AG09319 (cell line): ENCODE measurements around the gene EFCAB12.

Source experiments
- DNase-seq: peaks from one replicate; pipeline ENCODE4 v3.0.0-alpha.2; 2010; ENCODE audit warnings: low read depth; ENCODE audit errors: extremely low read depth
- TF ChIP-seq, protein P1 (sequence below): IDR thresholded peaks from 2 replicates; pipeline ENCODE4 v1.5.1; 2011; ENCODE audit warnings: low read depth, mild to moderate bottlenecking, inconsistent platforms, low read length, moderate library complexity

The EFCAB12 gene

DNA sequence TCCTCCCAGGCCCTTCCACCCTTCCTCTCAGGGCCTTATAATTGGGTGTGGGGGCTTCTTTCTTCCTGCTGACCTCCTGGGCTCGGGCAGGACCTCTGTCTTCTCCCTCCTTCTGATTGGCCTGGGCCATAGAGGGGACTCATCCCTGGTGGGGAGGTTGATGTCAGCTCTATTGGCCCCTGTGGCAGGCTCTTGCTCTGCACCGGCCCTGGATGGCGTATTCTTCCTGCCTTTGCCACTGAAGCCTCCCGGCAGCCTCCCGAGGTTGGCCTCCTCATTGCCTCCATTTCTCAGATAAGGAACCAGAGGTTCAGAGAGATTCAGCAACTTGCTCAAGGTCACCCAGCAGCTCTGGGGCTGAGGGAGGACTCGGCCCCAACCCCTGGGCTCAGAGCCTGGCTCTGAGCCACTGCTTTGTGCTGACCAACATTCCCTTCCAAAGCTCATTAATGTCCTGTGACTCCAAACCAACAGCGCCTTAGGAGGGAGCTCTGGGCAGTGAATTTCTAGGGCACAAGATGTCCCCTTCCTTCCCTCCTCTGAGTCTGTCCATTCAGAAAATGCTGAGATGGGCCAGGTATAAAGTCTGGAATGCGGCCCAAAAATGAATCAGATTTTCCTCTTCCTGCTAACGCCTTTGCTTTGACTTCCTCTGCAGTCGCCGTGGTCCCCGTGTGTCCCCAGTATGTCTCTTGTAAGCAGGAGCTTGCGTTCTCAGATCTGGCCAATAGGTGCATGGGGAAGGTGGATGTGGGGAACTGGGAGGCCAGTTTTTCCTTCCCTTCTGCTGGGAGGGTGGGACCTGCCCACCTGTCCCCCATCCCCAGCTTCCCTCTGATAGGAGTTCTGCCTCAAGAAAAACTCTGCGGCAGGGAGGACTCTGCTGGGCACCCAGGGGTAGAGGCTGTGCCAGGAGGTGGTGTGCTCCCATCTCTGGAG lies 75.5 kb downstream of the EFCAB12 start:
- TF ChIP-seq, protein P1, sequence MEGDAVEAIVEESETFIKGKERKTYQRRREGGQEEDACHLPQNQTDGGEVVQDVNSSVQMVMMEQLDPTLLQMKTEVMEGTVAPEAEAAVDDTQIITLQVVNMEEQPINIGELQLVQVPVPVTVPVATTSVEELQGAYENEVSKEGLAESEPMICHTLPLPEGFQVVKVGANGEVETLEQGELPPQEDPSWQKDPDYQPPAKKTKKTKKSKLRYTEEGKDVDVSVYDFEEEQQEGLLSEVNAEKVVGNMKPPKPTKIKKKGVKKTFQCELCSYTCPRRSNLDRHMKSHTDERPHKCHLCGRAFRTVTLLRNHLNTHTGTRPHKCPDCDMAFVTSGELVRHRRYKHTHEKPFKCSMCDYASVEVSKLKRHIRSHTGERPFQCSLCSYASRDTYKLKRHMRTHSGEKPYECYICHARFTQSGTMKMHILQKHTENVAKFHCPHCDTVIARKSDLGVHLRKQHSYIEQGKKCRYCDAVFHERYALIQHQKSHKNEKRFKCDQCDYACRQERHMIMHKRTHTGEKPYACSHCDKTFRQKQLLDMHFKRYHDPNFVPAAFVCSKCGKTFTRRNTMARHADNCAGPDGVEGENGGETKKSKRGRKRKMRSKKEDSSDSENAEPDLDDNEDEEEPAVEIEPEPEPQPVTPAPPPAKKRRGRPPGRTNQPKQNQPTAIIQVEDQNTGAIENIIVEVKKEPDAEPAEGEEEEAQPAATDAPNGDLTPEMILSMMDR, result no peak
- DNase-seq, result no peak

DNA sequence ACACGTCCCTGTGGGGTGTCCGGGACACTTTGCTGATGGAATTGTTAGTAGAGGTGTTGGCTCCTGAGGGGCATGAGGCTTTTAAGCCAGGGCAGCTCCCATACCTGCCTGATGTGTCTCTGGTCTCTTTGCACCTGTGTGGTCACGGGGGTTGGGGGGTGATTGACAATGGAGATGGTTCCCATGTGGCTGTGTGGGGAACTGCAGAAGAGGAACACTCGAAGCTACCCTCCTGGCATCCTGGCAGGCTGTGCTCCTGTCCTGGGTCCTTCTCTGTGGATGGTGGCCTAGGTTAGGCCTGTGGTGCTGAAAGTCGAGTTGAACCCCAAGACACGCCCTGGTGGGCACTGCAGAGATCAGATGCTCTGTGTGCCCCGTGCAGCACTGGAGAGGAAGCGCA lies 76.4 kb downstream of the EFCAB12 start:
- TF ChIP-seq, protein P1, result no peak
- no peak for DNase-seq
